CD4-positive, alpha-beta T cell treated with Interleukin-12 subunit alpha and Interleukin-12 subunit beta, for 1 hour (primary cell): ENCODE results near the gene DOCK1.

ENCODE experiments used
- DNase-seq: peaks from one replicate; pipeline ENCODE4 v3.0.0-alpha.2; 2020

Gene DOCK1

GRCh38 chr10:127376071-127376470 lies 470.8 kb downstream of the DOCK1 start:
- DNase-seq = no peak

- no peak for DNase-seq
Measured at GRCh38 chr10:127378628-127379027, 473.4 kb downstream of the DOCK1 start.

- no peak for DNase-seq
Measured at GRCh38 chr10:127384532-127384931, 479.3 kb downstream of the DOCK1 start.

GRCh38 chr10:127385066-127385465 lies 479.8 kb downstream of the DOCK1 start:
- DNase-seq = no peak

GRCh38 chr10:127386606-127387327 lies 481.5 kb downstream of the DOCK1 start:
- no peak for DNase-seq

GRCh38 chr10:127391875-127392274 lies 486.6 kb downstream of the DOCK1 start:
- DNase-seq = no peak

- no peak for DNase-seq
Measured at GRCh38 chr10:127392351-127393235, 487.4 kb downstream of the DOCK1 start.

GRCh38 chr10:127398140-127398970 lies 493.1 kb downstream of the DOCK1 start:
- DNase-seq = no peak

GRCh38 chr10:127398971-127399365 lies 493.7 kb downstream of the DOCK1 start:
- no peak for DNase-seq

GRCh38 chr10:127399668-127400067 lies 494.4 kb downstream of the DOCK1 start:
- no peak for DNase-seq

- no peak for DNase-seq
Measured at GRCh38 chr10:127400216-127400615, 495.0 kb downstream of the DOCK1 start.

GRCh38 chr10:127402596-127403409 lies 497.6 kb downstream of the DOCK1 start:
- no peak for DNase-seq

GRCh38 chr10:127405221-127405620 lies 500.0 kb downstream of the DOCK1 start:
- no peak for DNase-seq

GRCh38 chr10:127406018-127406550 lies 500.9 kb downstream of the DOCK1 start:
- no peak for DNase-seq

- no peak for DNase-seq
Measured at GRCh38 chr10:127407551-127407950, 502.3 kb downstream of the DOCK1 start.

- DNase-seq = no peak
Measured at GRCh38 chr10:127408112-127408710, 503.0 kb downstream of the DOCK1 start.

- DNase-seq = no peak
Measured at GRCh38 chr10:127408733-127409132, 503.5 kb downstream of the DOCK1 start.

GRCh38 chr10:127410030-127410429 lies 504.8 kb downstream of the DOCK1 start:
- DNase-seq = no peak

GRCh38 chr10:127411062-127411461 lies 505.8 kb downstream of the DOCK1 start:
- no peak for DNase-seq

- DNase-seq = no peak
Measured at GRCh38 chr10:127413326-127413725, 508.1 kb downstream of the DOCK1 start.

- no peak for DNase-seq
Measured at GRCh38 chr10:127414024-127414423, 508.8 kb downstream of the DOCK1 start.

GRCh38 chr10:127415116-127415515 lies 509.9 kb downstream of the DOCK1 start:
- no peak for DNase-seq
